ENCODE data around the gene CDKAL1.

Gene CDKAL1

GRCh38 chr6:20838113-20838512 lies 303.9 kb downstream of the CDKAL1 start:
- DNase-seq (ENCODE audit: low read depth) = no peak

DNA sequence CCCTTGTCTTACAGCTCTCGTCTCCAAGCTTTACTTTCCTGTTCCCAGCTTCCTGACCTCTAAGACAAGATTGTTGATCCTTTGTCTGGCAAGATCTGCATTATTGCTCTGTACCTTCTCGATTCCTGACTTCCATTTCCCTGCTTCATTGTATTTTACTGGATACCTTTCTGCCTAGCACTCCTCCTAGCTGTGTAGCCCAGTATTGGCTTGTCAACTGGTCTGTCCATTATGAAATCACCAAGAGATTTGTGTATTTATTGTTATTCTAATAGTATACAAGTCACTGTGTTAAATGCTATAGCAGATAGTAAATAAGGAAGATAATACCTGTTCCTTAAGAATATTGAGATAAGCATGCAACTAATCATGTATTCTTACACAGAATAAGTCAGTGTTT lies 305.4 kb downstream of the CDKAL1 start:
- no peak for DNase-seq (ENCODE audit: low read depth)

GRCh38 chr6:20840675-20841074 lies 306.4 kb downstream of the CDKAL1 start:
- DNase-seq (ENCODE audit: low read depth) = no peak

- no peak for DNase-seq (ENCODE audit: low read depth)
Observed at GRCh38 chr6:20841806-20842205, 307.5 kb downstream of the CDKAL1 start.

DNA sequence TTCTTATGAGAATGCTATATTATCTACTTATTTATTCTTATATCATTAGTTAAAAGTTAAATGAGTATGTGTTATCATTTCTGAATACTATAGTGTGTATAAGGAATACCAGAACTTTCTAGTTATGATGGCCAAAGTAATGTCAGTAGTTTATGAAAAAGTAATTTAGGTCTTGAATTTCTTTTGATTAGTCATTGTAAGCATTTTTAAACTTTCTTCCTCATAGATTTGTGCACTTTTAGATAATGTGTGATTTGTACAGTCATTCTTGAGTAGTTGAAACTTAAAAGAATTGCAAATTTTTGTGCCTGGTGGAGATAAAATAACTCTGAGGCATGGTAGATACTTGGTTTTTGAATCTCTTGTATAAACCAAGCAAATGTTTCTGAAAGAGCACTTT lies 311.3 kb downstream of the CDKAL1 start:
- DNase-seq (ENCODE audit: low read depth) = no peak

GRCh38 chr6:20846602-20847028 lies 312.4 kb downstream of the CDKAL1 start:
- DNase-seq (ENCODE audit: low read depth) = no peak

DNA sequence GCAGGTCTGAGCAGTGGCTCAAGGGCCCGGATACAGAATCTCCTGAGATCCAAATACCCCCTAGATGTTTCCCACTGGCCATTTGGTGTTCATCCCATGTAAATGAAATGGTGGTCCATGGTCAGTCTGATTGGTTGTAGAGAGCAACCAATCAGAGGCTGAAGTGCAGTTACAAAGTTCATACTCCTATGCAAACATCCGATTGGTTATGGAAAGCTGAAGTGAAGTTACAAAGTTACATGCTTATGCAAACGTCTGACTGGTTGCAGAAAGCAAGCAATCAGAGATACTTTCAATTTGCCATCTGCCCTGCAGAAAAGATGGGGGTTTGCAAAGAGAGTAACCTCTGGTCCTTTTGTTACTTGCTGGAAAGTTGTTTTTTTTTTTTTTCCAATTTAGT lies 313.6 kb downstream of the CDKAL1 start:
- no peak for DNase-seq (ENCODE audit: low read depth)

- DNase-seq (ENCODE audit: low read depth) = no peak
Observed at GRCh38 chr6:20850686-20851416, 316.6 kb downstream of the CDKAL1 start.

- no peak for DNase-seq (ENCODE audit: low read depth)
Observed at GRCh38 chr6:20851795-20852194, 317.5 kb downstream of the CDKAL1 start.

DNA sequence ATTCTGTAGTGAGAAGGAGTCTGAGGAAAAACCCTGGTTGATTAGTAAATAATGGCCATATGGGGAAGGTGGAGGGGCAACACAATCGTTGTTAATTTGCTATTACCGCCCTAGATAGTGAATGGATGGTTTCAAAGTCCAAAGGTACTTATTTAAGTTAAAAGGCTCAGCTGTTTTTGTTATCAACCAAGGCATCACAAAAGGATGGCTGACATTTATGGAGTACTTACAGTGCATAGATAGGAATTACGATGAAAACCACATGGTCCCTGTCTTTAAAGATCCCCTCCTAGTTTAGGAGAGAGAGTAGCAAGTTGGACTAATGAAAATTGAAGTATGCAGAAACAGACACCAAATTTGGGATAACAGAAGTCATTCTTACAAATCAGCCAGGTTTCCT lies 319.6 kb downstream of the CDKAL1 start:
- no peak for DNase-seq (ENCODE audit: low read depth)

DNA sequence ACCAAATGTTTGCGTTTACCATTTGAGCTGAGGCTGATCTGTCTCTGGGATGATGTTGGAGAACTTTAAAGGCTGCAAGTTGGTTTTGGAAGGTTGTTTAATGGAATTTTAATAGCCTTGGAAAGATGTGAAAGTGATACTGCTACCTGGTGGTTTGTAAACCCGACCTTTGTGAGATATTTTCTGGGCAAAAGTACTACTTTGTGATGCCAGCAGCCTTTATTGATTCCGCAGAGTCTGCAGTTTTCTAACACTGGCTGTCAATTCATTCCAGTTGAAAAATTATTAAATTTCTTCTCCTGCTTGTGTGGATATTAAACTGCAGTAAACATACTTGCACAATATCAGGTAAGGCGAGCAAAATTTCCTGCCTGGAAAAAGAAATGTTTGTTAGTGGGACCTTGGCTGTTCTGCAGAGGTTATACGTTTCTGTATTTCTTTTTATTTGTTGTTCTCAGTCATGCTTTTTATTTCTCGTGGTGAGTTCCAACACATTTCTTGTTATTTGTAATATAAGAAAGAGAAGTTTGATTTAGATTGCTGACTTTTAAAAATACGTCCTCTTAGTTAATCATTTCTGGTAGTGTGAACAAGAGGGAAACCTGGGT lies 322.5 kb downstream of the CDKAL1 start:
- no peak for DNase-seq (ENCODE audit: low read depth)

- DNase-seq (ENCODE audit: low read depth) = no peak
Observed at GRCh38 chr6:20861481-20861880, 327.2 kb downstream of the CDKAL1 start.

GRCh38 chr6:20866036-20866435 lies 331.8 kb downstream of the CDKAL1 start:
- DNase-seq (ENCODE audit: low read depth) = no peak

DNA sequence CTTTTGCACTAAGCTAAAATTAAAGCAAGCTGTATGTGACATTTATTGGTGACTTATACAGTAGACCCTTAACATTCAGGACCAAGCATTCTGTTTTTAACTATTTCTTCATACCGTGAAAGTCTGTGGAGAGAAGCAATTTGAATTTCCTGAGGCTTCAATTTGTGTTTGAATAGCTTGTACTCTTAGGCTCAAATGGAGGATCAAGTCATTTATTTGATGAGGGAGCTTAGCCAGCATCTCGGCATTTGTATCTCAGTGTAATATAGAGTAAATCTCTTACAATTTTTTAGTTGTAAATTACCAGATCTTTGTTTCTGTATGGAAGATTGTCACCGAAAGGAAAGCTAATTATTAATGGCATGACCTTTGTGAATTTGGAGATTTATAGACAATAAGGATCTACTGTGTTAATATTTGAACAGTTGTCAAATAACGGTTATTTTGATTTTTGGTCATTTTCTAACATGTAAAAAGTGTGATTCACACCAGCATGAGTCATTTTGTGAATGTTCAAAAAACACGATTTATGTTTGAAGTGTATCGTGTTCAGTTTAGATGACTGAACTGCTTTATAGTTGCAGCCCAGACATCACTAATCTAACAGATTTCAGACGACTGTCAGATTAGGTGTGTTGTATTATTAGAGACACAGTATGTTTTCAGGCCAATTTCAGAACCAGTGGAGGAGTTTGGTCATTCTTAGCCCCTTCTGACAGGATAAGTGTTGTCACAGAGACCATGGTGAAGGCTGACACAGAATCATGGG lies 332.9 kb downstream of the CDKAL1 start:
- no peak for DNase-seq (ENCODE audit: low read depth)

DNA sequence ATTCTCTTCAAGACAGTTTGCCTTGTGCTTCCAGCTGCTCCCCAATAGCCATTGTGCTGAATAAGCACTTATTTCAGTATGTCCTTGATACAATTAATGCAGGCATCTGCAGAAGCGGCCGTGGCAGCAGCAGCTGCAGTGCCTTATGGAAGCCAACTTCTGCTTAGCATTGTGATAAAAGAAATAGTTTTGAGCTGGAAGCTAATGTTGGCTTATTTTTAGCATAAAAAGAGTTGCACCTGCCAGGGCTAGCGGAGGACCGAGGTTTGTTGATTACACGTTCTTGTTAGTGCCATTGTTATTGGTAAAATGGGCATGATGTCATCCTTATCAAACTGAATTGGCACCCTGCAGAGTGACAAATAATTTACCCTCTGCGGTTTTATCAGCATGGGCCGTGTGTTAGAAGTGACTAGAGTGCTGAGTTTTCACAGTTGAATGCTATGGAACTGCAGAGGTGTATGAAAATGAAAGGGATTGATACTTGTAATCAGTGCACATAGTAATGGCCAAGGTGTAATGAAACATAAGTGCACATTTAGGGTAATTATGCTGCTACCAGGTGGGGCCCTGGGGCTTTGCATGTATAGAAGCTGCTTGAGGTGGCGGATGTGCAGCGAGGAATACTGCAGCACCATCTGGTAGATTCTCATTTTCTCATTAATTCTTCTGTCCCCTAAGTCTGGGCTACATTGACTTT lies 334.3 kb downstream of the CDKAL1 start:
- DNase-seq (ENCODE audit: low read depth) = no peak

- DNase-seq (ENCODE audit: low read depth) = no peak
Observed at GRCh38 chr6:20870021-20870420, 335.8 kb downstream of the CDKAL1 start.

DNA sequence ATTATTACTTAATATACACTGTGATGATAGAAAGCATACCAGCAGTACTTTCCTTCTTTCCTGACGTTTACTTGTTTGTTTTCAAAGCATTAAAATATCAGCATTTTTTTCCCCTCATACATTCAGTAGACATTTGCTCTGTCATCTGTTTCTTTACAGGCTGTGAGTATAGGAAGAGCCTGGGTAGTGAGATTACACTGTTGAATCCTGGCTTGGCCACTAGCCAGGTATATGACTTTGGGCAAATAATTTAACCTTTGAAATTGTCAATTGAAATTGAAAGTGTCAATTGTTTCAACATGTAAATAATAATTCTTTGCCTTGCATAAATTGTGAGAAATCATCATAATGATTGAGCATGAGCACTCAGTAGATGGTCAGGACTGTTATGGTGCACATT lies 336.2 kb downstream of the CDKAL1 start:
- DNase-seq (ENCODE audit: low read depth) = no peak

- no peak for DNase-seq (ENCODE audit: low read depth)
Observed at GRCh38 chr6:20873425-20874190, 339.4 kb downstream of the CDKAL1 start.

- DNase-seq (ENCODE audit: low read depth) = no peak
Observed at GRCh38 chr6:20875369-20875963, 341.2 kb downstream of the CDKAL1 start.

- DNase-seq (ENCODE audit: low read depth) = no peak
Observed at GRCh38 chr6:20876036-20876435, 341.8 kb downstream of the CDKAL1 start.

GRCh38 chr6:20876561-20876960 lies 342.3 kb downstream of the CDKAL1 start:
- no peak for DNase-seq (ENCODE audit: low read depth)
